Gastroesophageal sphincter (tissue), 4 donors: ENCODE results near the gene RREB1. TPM values are rescaled to one million over a fixed set of nuclear protein-coding genes. Genes with fewer than 3 reads are reported as not detected.

Experiments
- ATAC-seq: fragments of 150-250 bp; one replicate; pipeline ENCODE4 v1.9.1; 2016; ENCODE audit warnings: mild to moderate bottlenecking, moderate library complexity
- H3K27ac ChIP-seq, 4 donors: fragments of 200-600 bp; sonication (generic) in 3 of 4; 1 replicate in 3 of 4; 2 replicates in 1 of 4; pipeline ENCODE4 v1.5.1; 2016 to 2019
- H3K27me3 ChIP-seq: fragments of 200-600 bp; sonication (generic); one replicate; pipeline ENCODE4 v1.5.1; 2019
- H3K36me3 ChIP-seq, 2 donors: fragments of 200-600 bp; sonication (generic); one replicate each; pipeline ENCODE4 v1.5.1; 2019; ENCODE audit warnings: control low read depth in 1 of 2
- H3K4me1 ChIP-seq, 3 donors: fragments of 200-600 bp; sonication (generic); 1 replicate in 2 of 3; 2 replicates in 1 of 3; pipeline ENCODE4 v1.5.1; 2016 to 2019; ENCODE audit warnings: control low read depth in 2 of 3
- H3K4me3 ChIP-seq, 2 donors: fragments of 200-600 bp; sonication (generic); one replicate each; pipeline ENCODE4 v1.5.1; 2019; ENCODE audit warnings: mild to moderate bottlenecking in 1 of 2, moderate library complexity in 1 of 2
- H3K9me3 ChIP-seq, 3 donors: fragments of 200-600 bp; sonication (generic); one replicate each; pipeline ENCODE4 v1.5.1; 2017 to 2019; ENCODE audit warnings: control low read depth in 2 of 3
- EP300 ChIP-seq: sonication (generic); formaldehyde crosslinking; IDR thresholded peaks from one replicate; pipeline ENCODE4 v1.6.1; 2017; ENCODE audit warnings: antibody characterized with exemption, mild to moderate bottlenecking
- POLR2A ChIP-seq, 2 donors: fragments of 450-650 bp; IDR thresholded peaks; one replicate each; pipeline ENCODE4 v1.6.1; 2017; ENCODE audit warnings: antibody characterized with exemption in 2 of 2, mild to moderate bottlenecking in 2 of 2, moderate library complexity in 1 of 2
- POLR2AphosphoS5 ChIP-seq: sonication (generic); formaldehyde crosslinking; IDR thresholded peaks from one replicate; pipeline ENCODE4 v1.6.1; 2017; ENCODE audit warnings: antibody characterized with exemption
- WGBS, 2 donors: methylation state at CpG; one replicate each; pipeline ENCODE4 v1.1.5; 2018; ENCODE audit warnings: low coverage in 1 of 2; 5-methylcytosine and 5-hydroxymethylcytosine counted together
- total RNA-seq, 4 donors: library from RNA; depleted of rRNA; stranded (reverse); fragments of >200 nt; gene quantifications; one replicate each; pipeline ENCODE4 v1.1.0, GENCODE V29; 2016
- TF ChIP-seq, protein P1 (sequence below), 4 experiments: fragments of 200-600 bp in 2 of 4; fragments of 450-650 bp in 2 of 4; sonication (generic) in 1 of 4; IDR thresholded peaks; one replicate each; pipeline ENCODE4 v1.5.1; 2017 to 2019; ENCODE audit warnings: antibody characterized with exemption in 4 of 4, mild to moderate bottlenecking in 2 of 4, moderate library complexity in 2 of 4

The RREB1 gene
- total RNA-seq = 10 to 100 TPM; 20.3 to 40.8 (median 28.1) TPM

- peaks cover 0 to 40% (median 6%) of the 10 kb centered on the region in 3 donors for H3K4me1 ChIP-seq
- no peaks in the 10 kb centered on the region for H3K9me3 ChIP-seq
- H3K36me3 ChIP-seq = no peaks in the 10 kb centered on the region
- ATAC-seq = peak; percentile 64
- 1% methylated on average over 11 of the region's 59 CpGs; no CpG with 5 or more reads in 1 of the 2 donors for WGBS, 2 donors
- H3K27ac ChIP-seq = peak within 1 kb of the TSS; percentile 94 to 99 (median 98)
- TF ChIP-seq POLR2AphosphoS5 = peak; percentile 26
- TF ChIP-seq, protein P1, sequence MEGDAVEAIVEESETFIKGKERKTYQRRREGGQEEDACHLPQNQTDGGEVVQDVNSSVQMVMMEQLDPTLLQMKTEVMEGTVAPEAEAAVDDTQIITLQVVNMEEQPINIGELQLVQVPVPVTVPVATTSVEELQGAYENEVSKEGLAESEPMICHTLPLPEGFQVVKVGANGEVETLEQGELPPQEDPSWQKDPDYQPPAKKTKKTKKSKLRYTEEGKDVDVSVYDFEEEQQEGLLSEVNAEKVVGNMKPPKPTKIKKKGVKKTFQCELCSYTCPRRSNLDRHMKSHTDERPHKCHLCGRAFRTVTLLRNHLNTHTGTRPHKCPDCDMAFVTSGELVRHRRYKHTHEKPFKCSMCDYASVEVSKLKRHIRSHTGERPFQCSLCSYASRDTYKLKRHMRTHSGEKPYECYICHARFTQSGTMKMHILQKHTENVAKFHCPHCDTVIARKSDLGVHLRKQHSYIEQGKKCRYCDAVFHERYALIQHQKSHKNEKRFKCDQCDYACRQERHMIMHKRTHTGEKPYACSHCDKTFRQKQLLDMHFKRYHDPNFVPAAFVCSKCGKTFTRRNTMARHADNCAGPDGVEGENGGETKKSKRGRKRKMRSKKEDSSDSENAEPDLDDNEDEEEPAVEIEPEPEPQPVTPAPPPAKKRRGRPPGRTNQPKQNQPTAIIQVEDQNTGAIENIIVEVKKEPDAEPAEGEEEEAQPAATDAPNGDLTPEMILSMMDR (IDR thresholded peaks at IDR 0.05) = no peak
- TF ChIP-seq EP300 = no peak
- TF ChIP-seq POLR2A (IDR thresholded peaks at IDR 0.05) = peak in 1 of 2 donors; percentile 27
- peak within 1 kb of the TSS; percentile 73 to 87 for H3K4me3 ChIP-seq
- H3K27me3 ChIP-seq = no peaks in the 10 kb centered on the region
These were observed at the start of gene RREB1 for GRCh38 chr6:7107578-7108195. RREB1 (plus strand) TSS chr6:7107961; CDS start chr6:7181912, 73,951 bp downstream.

DNA sequence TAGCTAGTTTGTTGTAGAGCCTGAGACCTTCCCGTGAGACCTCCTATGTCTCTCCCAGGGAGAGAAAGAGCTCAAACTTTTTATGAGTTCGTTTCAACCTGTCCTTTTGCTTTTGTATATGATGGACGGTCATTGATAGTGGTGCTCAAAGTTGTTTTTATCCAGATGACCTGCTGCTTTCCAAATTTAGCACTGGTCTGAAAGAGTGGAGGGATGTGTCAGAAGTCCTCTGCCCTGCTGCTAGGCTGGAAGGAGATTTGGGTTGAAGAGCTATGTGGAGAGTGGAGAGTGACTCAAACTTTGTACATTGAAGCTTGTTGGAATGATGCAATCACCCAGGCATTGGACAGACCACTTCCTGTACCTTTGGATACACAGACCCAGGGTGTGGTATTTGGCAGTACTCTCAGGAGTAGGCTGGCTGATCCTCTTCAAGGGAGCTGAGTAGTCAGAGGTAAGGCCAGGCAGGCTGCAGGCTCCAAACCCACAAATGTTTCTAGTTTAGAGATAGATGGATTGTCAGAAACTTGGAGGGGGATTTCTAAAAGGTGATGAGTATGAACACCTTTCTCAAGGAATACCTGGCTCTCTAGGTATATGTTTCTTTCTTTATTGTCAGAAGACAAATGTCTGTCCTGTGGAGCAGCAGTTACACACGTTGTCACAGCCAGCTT, 49.4 kb upstream of the RREB1 start:
- ATAC-seq = no peak
- H3K4me3 ChIP-seq = no peak overlapping the region
- H3K4me1 ChIP-seq = no peaks in the 10 kb centered on the region
- H3K36me3 ChIP-seq = no peaks in the 10 kb centered on the region
- no peak overlapping the region for H3K27ac ChIP-seq
- 76 to 91% methylated on average over 4 of the region's 4 CpGs for WGBS, 2 donors
- no peaks in the 10 kb centered on the region for H3K9me3 ChIP-seq
- TF ChIP-seq POLR2A (IDR thresholded peaks at IDR 0.05) (no peak), POLR2AphosphoS5 (no peak), EP300 (no peak)
- TF ChIP-seq, protein P1 (IDR thresholded peaks at IDR 0.05) = no peak
- no peaks in the 10 kb centered on the region for H3K27me3 ChIP-seq

- ATAC-seq = no peak
These were observed 46.8 kb upstream of the RREB1 start for GRCh38 chr6:7060769-7061516.

GRCh38 chr6:7062451-7063162, 45.2 kb upstream of the RREB1 start:
- TF ChIP-seq POLR2A (IDR thresholded peaks at IDR 0.05) (no peak), POLR2AphosphoS5 (no peak), EP300 (no peak)
- TF ChIP-seq, protein P1 (IDR thresholded peaks at IDR 0.05) = no peak
- H3K4me3 ChIP-seq = no peak overlapping the region
- no peaks in the 10 kb centered on the region for H3K27me3 ChIP-seq
- ATAC-seq = no peak
- no peak overlapping the region for H3K27ac ChIP-seq
- 66 to 71% methylated on average over 9 to 11 of the region's 11 CpGs for WGBS, 2 donors
- no peaks in the 10 kb centered on the region for H3K9me3 ChIP-seq
- no peaks in the 10 kb centered on the region for H3K36me3 ChIP-seq
- H3K4me1 ChIP-seq = no peaks in the 10 kb centered on the region

More at GRCh38 chr6:7060769-7061516, 46.8 kb upstream of the RREB1 start:
- H3K4me1 ChIP-seq = no peaks in the 10 kb centered on the region
- H3K9me3 ChIP-seq = no peaks in the 10 kb centered on the region
- no peak overlapping the region for H3K4me3 ChIP-seq
- WGBS, 2 donors = 93% methylated on average over 5 to 6 of the region's 6 CpGs
- no peaks in the 10 kb centered on the region for H3K36me3 ChIP-seq
- TF ChIP-seq, protein P1 (IDR thresholded peaks at IDR 0.05) = no peak
- H3K27me3 ChIP-seq = no peaks in the 10 kb centered on the region
- H3K27ac ChIP-seq = no peak overlapping the region
